GM12878 (cell line): ENCODE results near the gene TMEM30A. TPM values are rescaled to one million over a fixed set of nuclear protein-coding genes. Genes with fewer than 3 reads are reported as not detected.

Source experiments
- ATAC-seq: fragments of 200-7000 bp; cut with Tn5 transposase; 3 replicates; pipeline ENCODE4 v1.9.1; 2020; ENCODE audit warnings: mild to moderate bottlenecking, moderate library complexity
- BruUV-seq: library from RNA; stranded (reverse); fragments of 400-500 nt; replicated peaks from 2 replicates; lab custom pipeline; 2021; lab: Mats Ljungman, UMichigan
- CTCF ChIA-PET: fragments of 300-600 bp; sonication (Branson Sonifier 250); formaldehyde crosslinking; extraction: SDS; loops from one replicate; lab custom pipeline; 2021; ENCODE audit warnings: inconsistent platforms; lab: Yijun Ruan, JAX
- POLR2A ChIA-PET: fragments of 350-600 bp; formaldehyde crosslinking; extraction: SDS; loops from one replicate; lab custom pipeline; 2021; ENCODE audit warnings: inconsistent platforms; lab: Charles Lee
- RAD21 ChIA-PET: fragments of 300-600 bp; sonication (Branson Sonifier 250); formaldehyde crosslinking; loops from one replicate; lab custom pipeline; 2023; ENCODE audit warnings: antibody characterized with exemption; ENCODE audit not compliant: unreplicated experiment; lab: Charles Lee
- SMC1A ChIA-PET: fragments of 300-600 bp; sonication (Branson Sonifier 250); formaldehyde crosslinking; loops from one replicate; lab custom pipeline; 2023; ENCODE audit not compliant: unreplicated experiment, uncharacterized antibody; lab: Charles Lee
- DNase-seq: peaks from one replicate; pipeline ENCODE4 v3.0.0-alpha.2; 2011; ENCODE audit warnings: low read depth, low spot score
- FAIRE-seq: peaks from 3 replicates; lab custom pipeline; 2011; peaks lifted over from hg19 to GRCh38; lab: Jason Lieb, UNC
- H2AFZ ChIP-seq: 2 replicates; pipeline ENCODE4 v1.6.0; 2011; ENCODE audit warnings: low read depth, low read length, control low read depth; ENCODE audit not compliant: control insufficient read depth
- H3K27ac ChIP-seq: 2 replicates; pipeline ENCODE4 v1.5.1; 2011; ENCODE audit warnings: control low read depth; ENCODE audit not compliant: control insufficient read depth, insufficient read depth
- H3K27me3 ChIP-seq, 2 experiments: replicated peaks in 1 of 2; 2 replicates each; pipeline versions ENCODE4 v1.6.0 to v1.6.1; 2011; ENCODE audit warnings: low read length in 1 of 2; ENCODE audit not compliant: control insufficient read depth in 2 of 2, insufficient read depth in 2 of 2
- H3K36me3 ChIP-seq, 2 experiments: 2 replicates each; pipeline ENCODE4 v1.5.1; 2011; ENCODE audit warnings: low read length in 1 of 2; ENCODE audit not compliant: control insufficient read depth in 2 of 2, insufficient read depth in 2 of 2
- H3K4me1 ChIP-seq: 2 replicates; pipeline ENCODE4 v1.6.1; 2011; ENCODE audit warnings: mild to moderate bottlenecking, low read length, moderate library complexity, mixed read lengths; ENCODE audit not compliant: control insufficient read depth, insufficient read depth
- H3K4me2 ChIP-seq: 2 replicates; pipeline ENCODE4 v1.6.0; 2011; ENCODE audit warnings: control low read depth; ENCODE audit not compliant: control insufficient read depth, insufficient read depth
- H3K4me3 ChIP-seq: fragments of 200-600 bp; sonication (generic); 2 replicates; pipeline ENCODE4 v1.5.1; 2016
- H3K79me2 ChIP-seq: 2 replicates; pipeline ENCODE4 v1.6.0; 2011; ENCODE audit warnings: low read length; ENCODE audit not compliant: control insufficient read depth, insufficient read depth
- H3K9ac ChIP-seq: 2 replicates; pipeline ENCODE4 v1.8.0; 2011; ENCODE audit warnings: low read length, control low read depth, mixed read lengths; ENCODE audit not compliant: control insufficient read depth, insufficient read depth
- H3K9me3 ChIP-seq: replicated peaks from 3 replicates; pipeline ENCODE4 v1.5.1; 2011; ENCODE audit warnings: mild to moderate bottlenecking, low read length; ENCODE audit not compliant: control insufficient read depth, insufficient read depth
- H4K20me1 ChIP-seq: 2 replicates; pipeline ENCODE4 v1.6.0; 2011; ENCODE audit not compliant: control insufficient read depth, insufficient read depth
- BACH1 ChIP-seq: fragments of 450-650 bp; IDR thresholded peaks from 2 replicates; pipeline ENCODE4 v1.6.1; 2017; ENCODE audit warnings: mild to moderate bottlenecking, borderline replicate concordance
- GATAD2B ChIP-seq: fragments of 450-650 bp; conservative IDR thresholded peaks from 2 replicates; pipeline ENCODE4 v1.6.1; 2017; ENCODE audit warnings: low read depth, mild to moderate bottlenecking, moderate library complexity
- MYC ChIP-seq: IDR thresholded peaks from 2 replicates; pipeline ENCODE4 v1.6.1; 2011; ENCODE audit warnings: mild to moderate bottlenecking, low read length, moderate library complexity, inconsistent platforms; ENCODE audit not compliant: insufficient read depth, insufficient replicate concordance, insufficient read length, severe bottlenecking
- NFYA ChIP-seq: IDR thresholded peaks from 2 replicates; pipeline ENCODE4 v1.6.1; 2011; ENCODE audit warnings: low read depth, mild to moderate bottlenecking, low read length, improper control_type of control experiment, borderline replicate concordance
- PAX5 ChIP-seq: IDR thresholded peaks from 2 replicates; pipeline ENCODE4 v1.6.1; 2011; ENCODE audit warnings: low read depth, low read length, borderline replicate concordance
- SPI1 ChIP-seq: IDR thresholded peaks from 2 replicates; pipeline ENCODE4 v1.6.1; 2011; ENCODE audit warnings: low read depth, mild to moderate bottlenecking, low read length, moderate library complexity, borderline replicate concordance; ENCODE audit not compliant: insufficient read depth
- ZNF217 ChIP-seq: fragments of 450-650 bp; IDR thresholded peaks from 2 replicates; pipeline ENCODE4 v1.6.1; 2017; ENCODE audit warnings: antibody characterized with exemption, mild to moderate bottlenecking
- WGBS: methylation state at CpG from one replicate; pipeline ENCODE4 v1.1.6; 2016; ENCODE audit warnings: low lambda C conversion rate; ENCODE audit not compliant: insufficient replicate concordance, insufficient coverage; ENCODE audit errors: missing lambda C conversion rate; 5-methylcytosine and 5-hydroxymethylcytosine counted together
- in situ Hi-C: fragments of 300-500 bp; cut with MboI; formaldehyde crosslinking; loops from 9 replicates; pipeline ENCODE4 v1.14.3; 2018; ENCODE audit warnings: mixed read lengths
- intact Hi-C: fragments of 100-400 bp; cut with micrococcal nuclease; formaldehyde crosslinking; loops from one replicate; pipeline ENCODE4 v1.14.2; 2022; ENCODE audit not compliant: unreplicated experiment
- polyA plus RNA-seq, 11 experiments: library from polyadenylated mRNA; depleted of rRNA in 4 of 11; unstranded in 6 of 11; stranded (reverse) in 5 of 11; fragments of >200 nt; fragmentation: Nextera tagmentation in 4 of 11; fragmentation: Illumina TruSeq in 1 of 11; extraction: Ambion mirVana in 4 of 11; extraction: Trizol in 1 of 11; gene quantifications; 1 replicate in 1 of 11; 2 replicates in 10 of 11; pipeline versions ENCODE4 v1.2.1 to v1.2.3, GENCODE V29; 2011 to 2016; ENCODE audit warnings: inconsistent platforms in 2 of 11, missing spikeins in 2 of 11, low read depth in 1 of 11
- total RNA-seq, 4 experiments: library from RNA; depleted of rRNA in 3 of 4; stranded (reverse); fragments of >200 nt in 3 of 4; fragmentation: Illumina TruSeq in 1 of 4; extraction: Trizol in 1 of 4; gene quantifications; 2 replicates each; pipeline versions ENCODE4 v1.2.1 to v1.2.3, GENCODE V29; 2013 to 2021
- TF ChIP-seq, protein P1 (sequence below): IDR thresholded peaks from 2 replicates; pipeline ENCODE4 v1.6.1; 2011; ENCODE audit warnings: borderline replicate concordance, low read depth, mild to moderate bottlenecking, moderate library complexity, mixed read lengths, low read length; ENCODE audit not compliant: insufficient read depth; ENCODE audit errors: extremely low read length
- TF ChIP-seq, protein P2 (sequence below): fragments of 450-650 bp; IDR thresholded peaks from 2 replicates; pipeline ENCODE4 v1.6.1; 2017; ENCODE audit warnings: antibody characterized with exemption, mild to moderate bottlenecking, moderate library complexity
- TF ChIP-seq, protein P3 (sequence below): IDR thresholded peaks from 2 replicates; pipeline ENCODE4 v1.6.1; 2011; ENCODE audit warnings: mild to moderate bottlenecking, low read depth, low read length, moderate library complexity; ENCODE audit not compliant: insufficient replicate concordance

TMEM30A gene
- total and polyA plus RNA-seq, 10 of the 15 experiments (the other 5 are each of a cell fraction or from before 2014, with no cell fraction given): 11.9 to 61.6 (median 43.2) TPM

DNA sequence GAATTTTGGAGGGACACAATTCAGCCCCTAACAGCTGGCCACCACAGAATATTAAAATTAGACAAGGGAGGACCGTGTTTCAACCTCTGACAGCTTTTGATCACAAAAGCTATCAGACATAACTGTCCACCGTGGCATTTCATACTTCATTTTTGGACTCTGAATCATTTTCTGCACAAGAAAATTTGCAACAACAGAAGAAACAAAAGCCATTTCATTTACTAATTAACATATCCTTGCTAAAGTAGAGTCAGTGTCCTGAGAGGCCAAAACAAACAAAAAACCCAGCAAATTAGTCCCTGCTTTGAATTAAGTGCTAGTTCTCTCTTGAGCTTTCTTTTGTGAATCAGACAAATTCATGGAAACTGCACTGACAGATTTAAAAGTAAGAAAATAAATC is 61.2 kb downstream of the TMEM30A start:
- Histone ChIP-seq H4K20me1 (no peaks in the 10 kb centered on the region), H3K4me2 (no peak overlapping the region), H3K9ac (no peak overlapping the region), H3K9me3 (no peaks in the 10 kb centered on the region), H3K4me1 (no peaks in the 10 kb centered on the region), H3K79me2 (no peaks in the 10 kb centered on the region), H3K27me3 (no peaks in the 10 kb centered on the region), H2AFZ (no peak overlapping the region), H3K36me3 (no peaks in the 10 kb centered on the region), H3K27ac (no peak overlapping the region), H3K4me3 (no peak overlapping the region)
- FAIRE-seq (no peak), ATAC-seq (no peak), DNase-seq (no peak)
- TF ChIP-seq NFYA: no peak
- TF ChIP-seq BACH1: no peak
- TF ChIP-seq ZNF217: no peak
- TF ChIP-seq GATAD2B: no peak
- TF ChIP-seq SPI1: no peak
- TF ChIP-seq, protein P1, sequence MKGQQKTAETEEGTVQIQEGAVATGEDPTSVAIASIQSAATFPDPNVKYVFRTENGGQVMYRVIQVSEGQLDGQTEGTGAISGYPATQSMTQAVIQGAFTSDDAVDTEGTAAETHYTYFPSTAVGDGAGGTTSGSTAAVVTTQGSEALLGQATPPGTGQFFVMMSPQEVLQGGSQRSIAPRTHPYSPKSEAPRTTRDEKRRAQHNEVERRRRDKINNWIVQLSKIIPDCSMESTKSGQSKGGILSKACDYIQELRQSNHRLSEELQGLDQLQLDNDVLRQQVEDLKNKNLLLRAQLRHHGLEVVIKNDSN: no peak
- no peak for TF ChIP-seq MYC
- TF ChIP-seq PAX5: no peak
- TF ChIP-seq, protein P2, sequence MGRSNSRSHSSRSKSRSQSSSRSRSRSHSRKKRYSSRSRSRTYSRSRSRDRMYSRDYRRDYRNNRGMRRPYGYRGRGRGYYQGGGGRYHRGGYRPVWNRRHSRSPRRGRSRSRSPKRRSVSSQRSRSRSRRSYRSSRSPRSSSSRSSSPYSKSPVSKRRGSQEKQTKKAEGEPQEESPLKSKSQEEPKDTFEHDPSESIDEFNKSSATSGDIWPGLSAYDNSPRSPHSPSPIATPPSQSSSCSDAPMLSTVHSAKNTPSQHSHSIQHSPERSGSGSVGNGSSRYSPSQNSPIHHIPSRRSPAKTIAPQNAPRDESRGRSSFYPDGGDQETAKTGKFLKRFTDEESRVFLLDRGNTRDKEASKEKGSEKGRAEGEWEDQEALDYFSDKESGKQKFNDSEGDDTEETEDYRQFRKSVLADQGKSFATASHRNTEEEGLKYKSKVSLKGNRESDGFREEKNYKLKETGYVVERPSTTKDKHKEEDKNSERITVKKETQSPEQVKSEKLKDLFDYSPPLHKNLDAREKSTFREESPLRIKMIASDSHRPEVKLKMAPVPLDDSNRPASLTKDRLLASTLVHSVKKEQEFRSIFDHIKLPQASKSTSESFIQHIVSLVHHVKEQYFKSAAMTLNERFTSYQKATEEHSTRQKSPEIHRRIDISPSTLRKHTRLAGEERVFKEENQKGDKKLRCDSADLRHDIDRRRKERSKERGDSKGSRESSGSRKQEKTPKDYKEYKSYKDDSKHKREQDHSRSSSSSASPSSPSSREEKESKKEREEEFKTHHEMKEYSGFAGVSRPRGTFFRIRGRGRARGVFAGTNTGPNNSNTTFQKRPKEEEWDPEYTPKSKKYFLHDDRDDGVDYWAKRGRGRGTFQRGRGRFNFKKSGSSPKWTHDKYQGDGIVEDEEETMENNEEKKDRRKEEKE: no peak
- TF ChIP-seq, protein P3, sequence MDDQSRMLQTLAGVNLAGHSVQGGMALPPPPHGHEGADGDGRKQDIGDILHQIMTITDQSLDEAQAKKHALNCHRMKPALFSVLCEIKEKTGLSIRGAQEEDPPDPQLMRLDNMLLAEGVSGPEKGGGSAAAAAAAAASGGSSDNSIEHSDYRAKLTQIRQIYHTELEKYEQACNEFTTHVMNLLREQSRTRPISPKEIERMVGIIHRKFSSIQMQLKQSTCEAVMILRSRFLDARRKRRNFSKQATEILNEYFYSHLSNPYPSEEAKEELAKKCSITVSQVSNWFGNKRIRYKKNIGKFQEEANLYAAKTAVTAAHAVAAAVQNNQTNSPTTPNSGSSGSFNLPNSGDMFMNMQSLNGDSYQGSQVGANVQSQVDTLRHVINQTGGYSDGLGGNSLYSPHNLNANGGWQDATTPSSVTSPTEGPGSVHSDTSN: no peak
- CTCF ChIA-PET: interaction anchor here (0.7 to 5.8 kb wide), 3 partner anchors 13 to 1724 kb away, joined by 3 to 52 read pairs (median 3); no protein-coding TSS in a partner anchor
- WGBS: 21% methylated on average over 2 of the region's 2 CpGs
- no TSS peak for BruUV-seq
- POLR2A ChIA-PET: no interaction called here
- in situ Hi-C loops: no loop called here
- intact Hi-C loops: no loop called here
- RAD21 ChIA-PET: interaction anchor here (1.4 kb wide), 1 partner anchor 15 kb away, joined by 5 read pairs; no protein-coding TSS in a partner anchor
- SMC1A ChIA-PET: no interaction called here
